ENCODE results near the gene PIK3R6. TPM values are rescaled to one million over a fixed set of nuclear protein-coding genes. Genes with fewer than 3 reads are reported as not detected.

The PIK3R6 gene
- total and polyA plus RNA-seq, 8 donors: 1.6 to 4.3 (median 2.0) TPM

GRCh38 chr17:8766731-8767130 lies 100.7 kb downstream of the PIK3R6 start:
- H3K4me3 ChIP-seq: no peak overlapping the region
- no peak for TF ChIP-seq CTCF (IDR thresholded peaks at IDR 0.05)
- no peaks in the 10 kb centered on the region for H3K36me3 ChIP-seq
- H3K27me3 ChIP-seq: peaks cover 3 to 17% of the 10 kb centered on the region in 2 donors
- no peak overlapping the region for H3K27ac ChIP-seq
- DNase-seq (no peak), ATAC-seq (no peak)
- no peaks in the 10 kb centered on the region for H3K9me3 ChIP-seq
- intact Hi-C loops (cut with DNase I): no loop called here
- H3K4me1 ChIP-seq: no peaks in the 10 kb centered on the region

- no peak overlapping the region for H3K4me3 ChIP-seq
- intact Hi-C loops (cut with DNase I): no loop called here
- H3K36me3 ChIP-seq: no peaks in the 10 kb centered on the region
- no peaks in the 10 kb centered on the region for H3K9me3 ChIP-seq
- peaks cover 0 to 11% of the 10 kb centered on the region in 2 donors for H3K27me3 ChIP-seq
- no peak for TF ChIP-seq CTCF (IDR thresholded peaks at IDR 0.05)
- no peak for DNase-seq
- H3K4me1 ChIP-seq: no peaks in the 10 kb centered on the region
- H3K27ac ChIP-seq: no peak overlapping the region
- ATAC-seq: no peak
Observed at GRCh38 chr17:8762012-8762411, 105.5 kb downstream of the PIK3R6 start.

GRCh38 chr17:8758137-8758596 lies 109.3 kb downstream of the PIK3R6 start, which contains the start of gene SPDYE4:
SPDYE4 (minus strand) TSS chr17:8758546; CDS start chr17:8758382, 164 bp downstream.
- Histone ChIP-seq H3K9me3 (no peaks in the 10 kb centered on the region), H3K36me3 (no peaks in the 10 kb centered on the region), H3K4me1 (no peaks in the 10 kb centered on the region), H3K27me3 (peaks cover 0 to 35% of the 10 kb centered on the region in 2 donors), H3K27ac (no peak within 1 kb of the TSS), H3K4me3 (no peak within 1 kb of the TSS)
- TF ChIP-seq CTCF (IDR thresholded peaks at IDR 0.05): no peak
- intact Hi-C loops (cut with DNase I): no loop called here
- DNase-seq: peak in 1 of 4 donors; percentile 58
- no peak for ATAC-seq

- H3K9me3 ChIP-seq: no peaks in the 10 kb centered on the region
- DNase-seq (peak in 1 of 4 donors; percentile 58), ATAC-seq (no peak)
- H3K27me3 ChIP-seq: peaks cover 0 to 35% of the 10 kb centered on the region in 2 donors
- no peaks in the 10 kb centered on the region for H3K36me3 ChIP-seq
- H3K4me1 ChIP-seq: no peaks in the 10 kb centered on the region
- TF ChIP-seq CTCF (IDR thresholded peaks at IDR 0.05): no peak
- no peak overlapping the region for H3K27ac ChIP-seq
- intact Hi-C loops (cut with DNase I): no loop called here
- no peak overlapping the region for H3K4me3 ChIP-seq
Observed at GRCh38 chr17:8757189-8757588, 110.3 kb downstream of the PIK3R6 start.

GRCh38 chr17:8755590-8756255 lies 111.8 kb downstream of the PIK3R6 start:
- no peak for ATAC-seq
- Histone ChIP-seq H3K27me3 (peaks cover 0 to 35% of the 10 kb centered on the region in 2 donors), H3K4me3 (no peak overlapping the region), H3K4me1 (no peaks in the 10 kb centered on the region), H3K9me3 (no peaks in the 10 kb centered on the region), H3K27ac (no peak overlapping the region), H3K36me3 (no peaks in the 10 kb centered on the region)
- no peak for DNase-seq
- intact Hi-C loops (cut with DNase I): no loop called here
- TF ChIP-seq CTCF (IDR thresholded peaks at IDR 0.05): no peak

Data from left lung (tissue), 10 donors.